Dermis microvascular lymphatic vessel endothelial cell (primary cell): ENCODE measurements around the gene DOC2B. TPM values are rescaled to one million over a fixed set of nuclear protein-coding genes. Genes with fewer than 3 reads are reported as not detected.

Experiments
- total RNA-seq: library from RNA; depleted of rRNA; stranded (reverse); fragments of >200 nt; gene quantifications from 2 replicates; pipeline ENCODE4 v1.2.1, GENCODE V29; 2014

Gene DOC2B
- total RNA-seq, 1 donor from 2014 or later = 10.5 TPM

Other genes starting within 250 kb of the DOC2B start
- gene SCGB1C2, start 44.1 kb downstream of the DOC2B start, total RNA-seq = not detected in 2 replicates
- gene RPH3AL, start 171.2 kb upstream of the DOC2B start, total RNA-seq = 10.0 and 19.2 TPM in 2 replicates